GM12892 (cell line): ENCODE results near the gene TMPRSS4.

Experiments
- POLR2A ChIP-seq: IDR thresholded peaks from 2 replicates; pipeline ENCODE4 v1.6.1; 2011; ENCODE audit warnings: low read depth, low read length, control low read depth
- TAF1 ChIP-seq: IDR thresholded peaks from 2 replicates; pipeline ENCODE4 v1.6.1; 2011; ENCODE audit warnings: low read depth, mild to moderate bottlenecking, control low read depth, low read length, borderline replicate concordance

GRCh38 chr11:118080296-118080695, 3.4 kb downstream of the TMPRSS4 start:
- TF ChIP-seq TAF1 (no peak), POLR2A (no peak)
